Stomach (tissue), 4 donors: ENCODE results near the gene TRAM2.

Experiments used
- CTCF ChIP-seq, 7 experiments: fragments of 450-650 bp in 4 of 7; fragments of 200-600 bp in 3 of 7; sonication (generic) in 3 of 7; IDR thresholded peaks; one replicate each; pipeline ENCODE4 v1.5.1; 2016 to 2019; ENCODE audit warnings: antibody characterized with exemption in 7 of 7, control low read depth in 2 of 7, mild to moderate bottlenecking in 1 of 7
- EP300 ChIP-seq: sonication (generic); formaldehyde crosslinking; IDR thresholded peaks from one replicate; pipeline ENCODE4 v1.6.1; 2017; ENCODE audit warnings: antibody characterized with exemption
- POLR2A ChIP-seq, 4 donors: fragments of 450-650 bp; IDR thresholded peaks; one replicate each; pipeline ENCODE4 v1.6.1; 2016; ENCODE audit warnings: antibody characterized with exemption in 4 of 4, control low read depth in 2 of 4, mild to moderate bottlenecking in 1 of 4, moderate library complexity in 1 of 4
- POLR2AphosphoS5 ChIP-seq, 3 donors: sonication (generic); formaldehyde crosslinking; IDR thresholded peaks; one replicate each; pipeline ENCODE4 v1.6.1; 2016; ENCODE audit warnings: antibody characterized with exemption in 3 of 3

- TF ChIP-seq EP300 = no peak
- TF ChIP-seq CTCF (IDR thresholded peaks at IDR 0.05) = no peak
- TF ChIP-seq POLR2A (IDR thresholded peaks at IDR 0.05) = no peak
- no peak for TF ChIP-seq POLR2AphosphoS5 (IDR thresholded peaks at IDR 0.05)
Measured at GRCh38 chr6:52489881-52490280, 87.0 kb downstream of the TRAM2 start.
